Osteoblast (primary cell): ENCODE results near the gene RHBDL1. TPM values are rescaled to one million over a fixed set of nuclear protein-coding genes. Genes with fewer than 3 reads are reported as not detected.

Experiments used
- DNase-seq: peaks from one replicate; pipeline ENCODE4 v3.0.0; 2011; ENCODE audit warnings: low spot score, mixed read lengths; ENCODE audit not compliant: insufficient read length; ENCODE audit errors: missing footprints
- H2AFZ ChIP-seq: 2 replicates; pipeline ENCODE4 v1.6.0; 2011; ENCODE audit warnings: mild to moderate bottlenecking, low read length
- H3K27ac ChIP-seq: 2 replicates; pipeline ENCODE4 v1.5.1; 2011; ENCODE audit warnings: mild to moderate bottlenecking, low read depth, low read length, moderate library complexity
- H3K27me3 ChIP-seq: 2 replicates; pipeline ENCODE4 v1.6.0; 2012; ENCODE audit warnings: mild to moderate bottlenecking, control low read depth, inconsistent platforms, low read length, moderate library complexity; ENCODE audit not compliant: insufficient read depth
- H3K36me3 ChIP-seq: 2 replicates; pipeline ENCODE4 v1.5.1; 2011; ENCODE audit warnings: mild to moderate bottlenecking, low read length, control low read depth, moderate library complexity; ENCODE audit not compliant: insufficient read depth
- H3K4me1 ChIP-seq: 2 replicates; pipeline ENCODE4 v1.5.1; 2011; ENCODE audit warnings: mild to moderate bottlenecking, low read length, control low read depth, moderate library complexity; ENCODE audit not compliant: insufficient read depth
- H3K4me2 ChIP-seq: 2 replicates; pipeline ENCODE4 v1.6.0; 2011; ENCODE audit warnings: mild to moderate bottlenecking, low read length; ENCODE audit not compliant: insufficient read depth
- H3K4me3 ChIP-seq: fragments of 200-600 bp; sonication (generic); 3 replicates; pipeline ENCODE4 v1.5.1; 2012; ENCODE audit warnings: mild to moderate bottlenecking, low read length, inconsistent platforms; ENCODE audit not compliant: insufficient read depth
- H3K79me2 ChIP-seq: 2 replicates; pipeline ENCODE4 v1.6.0; 2012; ENCODE audit warnings: mild to moderate bottlenecking, low read length, control low read depth, inconsistent platforms; ENCODE audit not compliant: insufficient read depth
- H3K9me3 ChIP-seq: 2 replicates; pipeline ENCODE4 v1.5.1; 2011; ENCODE audit warnings: low read depth, low read length, control low read depth
- H4K20me1 ChIP-seq: 2 replicates; pipeline ENCODE4 v1.6.0; 2012; ENCODE audit warnings: mild to moderate bottlenecking, low read length, control low read depth; ENCODE audit not compliant: insufficient read depth
- total RNA-seq: library from RNA; depleted of rRNA; stranded (reverse); fragments of >200 nt; gene quantifications from 2 replicates; pipeline ENCODE4 v1.2.3, GENCODE V29; 2012
- TF ChIP-seq, protein P1 (sequence below): IDR thresholded peaks from 2 replicates; pipeline ENCODE4 v1.5.1; 2011; ENCODE audit warnings: mild to moderate bottlenecking, low read depth, low read length, moderate library complexity; ENCODE audit errors: extremely low read depth

Gene RHBDL1
- total RNA-seq, 1 donor, result 1.1 TPM

DNA sequence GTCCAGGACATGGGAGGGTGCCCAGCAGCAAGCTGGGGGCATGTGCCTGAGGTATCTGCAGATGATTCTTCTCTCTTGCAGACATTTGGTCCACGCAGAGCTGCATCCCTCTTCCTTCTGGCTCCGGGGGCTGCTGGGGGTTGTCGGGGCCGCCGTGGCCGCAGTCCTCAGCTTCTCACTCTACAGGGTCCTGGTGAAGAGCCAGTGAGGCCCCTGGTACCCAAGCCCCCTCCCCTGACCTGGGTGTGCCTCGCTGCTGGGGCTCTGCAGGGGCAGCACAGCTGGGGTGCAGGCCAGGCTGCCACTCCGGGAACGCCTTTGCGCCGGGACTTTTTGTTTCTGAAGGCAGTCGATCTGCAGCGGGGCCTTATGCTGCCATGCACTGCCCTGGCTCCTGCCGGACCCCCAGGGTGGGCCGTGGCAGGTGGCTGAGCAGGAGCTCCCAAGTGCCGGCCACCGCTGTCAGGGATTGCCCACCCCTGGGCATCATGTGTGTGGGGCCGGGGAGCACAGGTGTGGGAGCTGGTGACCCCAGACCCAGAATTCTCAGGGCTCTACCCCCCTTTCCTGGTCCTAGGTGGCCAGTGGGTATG lies 2.0 kb upstream of the RHBDL1 start:
- peaks cover 26% of the 10 kb centered on the region for H3K79me2 ChIP-seq
- TF ChIP-seq, protein P1, sequence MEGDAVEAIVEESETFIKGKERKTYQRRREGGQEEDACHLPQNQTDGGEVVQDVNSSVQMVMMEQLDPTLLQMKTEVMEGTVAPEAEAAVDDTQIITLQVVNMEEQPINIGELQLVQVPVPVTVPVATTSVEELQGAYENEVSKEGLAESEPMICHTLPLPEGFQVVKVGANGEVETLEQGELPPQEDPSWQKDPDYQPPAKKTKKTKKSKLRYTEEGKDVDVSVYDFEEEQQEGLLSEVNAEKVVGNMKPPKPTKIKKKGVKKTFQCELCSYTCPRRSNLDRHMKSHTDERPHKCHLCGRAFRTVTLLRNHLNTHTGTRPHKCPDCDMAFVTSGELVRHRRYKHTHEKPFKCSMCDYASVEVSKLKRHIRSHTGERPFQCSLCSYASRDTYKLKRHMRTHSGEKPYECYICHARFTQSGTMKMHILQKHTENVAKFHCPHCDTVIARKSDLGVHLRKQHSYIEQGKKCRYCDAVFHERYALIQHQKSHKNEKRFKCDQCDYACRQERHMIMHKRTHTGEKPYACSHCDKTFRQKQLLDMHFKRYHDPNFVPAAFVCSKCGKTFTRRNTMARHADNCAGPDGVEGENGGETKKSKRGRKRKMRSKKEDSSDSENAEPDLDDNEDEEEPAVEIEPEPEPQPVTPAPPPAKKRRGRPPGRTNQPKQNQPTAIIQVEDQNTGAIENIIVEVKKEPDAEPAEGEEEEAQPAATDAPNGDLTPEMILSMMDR, result no peak
- no peaks in the 10 kb centered on the region for H3K27me3 ChIP-seq
- no peak for DNase-seq
- no peak overlapping the region for H3K4me2 ChIP-seq
- H3K4me3 ChIP-seq, result no peak overlapping the region
- H3K27ac ChIP-seq, result no peak overlapping the region
- H3K36me3 ChIP-seq, result peaks cover 41% of the 10 kb centered on the region
- H2AFZ ChIP-seq, result no peak overlapping the region
- peaks cover 8% of the 10 kb centered on the region for H3K4me1 ChIP-seq
- H3K9me3 ChIP-seq, result no peaks in the 10 kb centered on the region
- peaks cover 44% of the 10 kb centered on the region for H4K20me1 ChIP-seq

DNA sequence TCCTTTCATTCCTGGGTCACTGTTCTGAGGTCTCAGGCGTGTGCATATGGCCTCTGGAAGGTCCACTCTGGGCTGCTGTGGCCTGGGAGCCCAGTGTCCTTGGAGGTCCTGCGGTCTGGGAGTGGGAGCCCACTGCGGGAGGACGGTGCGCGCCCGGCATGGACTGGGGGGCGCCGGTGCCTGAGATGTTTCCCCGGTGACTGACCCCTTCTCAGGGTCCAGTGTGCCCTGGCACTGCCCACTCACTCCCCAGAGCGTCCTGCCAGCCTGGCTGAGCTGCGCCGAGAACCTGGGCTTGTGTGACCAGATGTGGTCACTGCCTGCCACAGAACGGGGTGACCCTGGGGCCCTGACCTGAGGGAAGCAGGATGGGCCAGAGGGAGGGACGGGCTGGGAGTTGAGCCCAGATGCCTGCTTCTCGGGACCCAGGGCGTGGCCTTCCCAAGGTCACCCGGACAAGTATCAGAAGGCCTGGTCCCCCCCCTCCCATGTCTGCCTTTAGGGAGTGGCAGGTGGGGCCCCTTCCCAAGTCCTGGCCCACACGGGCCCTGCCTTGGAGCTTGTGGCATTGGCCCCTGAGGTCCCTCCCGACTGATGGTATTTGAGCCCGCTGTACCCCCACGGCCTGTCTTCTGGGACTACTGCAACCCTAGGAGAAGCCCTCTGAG lies 1.1 kb upstream of the RHBDL1 start:
- H3K27ac ChIP-seq, result no peak overlapping the region
- no peak overlapping the region for H2AFZ ChIP-seq
- peaks cover under 1% of the 10 kb centered on the region for H3K4me1 ChIP-seq
- peaks cover 17% of the 10 kb centered on the region for H3K79me2 ChIP-seq
- H3K4me2 ChIP-seq, result no peak overlapping the region
- no peak for DNase-seq
- no peaks in the 10 kb centered on the region for H3K9me3 ChIP-seq
- peaks cover 40% of the 10 kb centered on the region for H4K20me1 ChIP-seq
- peaks cover 40% of the 10 kb centered on the region for H3K36me3 ChIP-seq
- TF ChIP-seq, protein P1, result no peak
- no peaks in the 10 kb centered on the region for H3K27me3 ChIP-seq
- H3K4me3 ChIP-seq, result no peak overlapping the region

DNA sequence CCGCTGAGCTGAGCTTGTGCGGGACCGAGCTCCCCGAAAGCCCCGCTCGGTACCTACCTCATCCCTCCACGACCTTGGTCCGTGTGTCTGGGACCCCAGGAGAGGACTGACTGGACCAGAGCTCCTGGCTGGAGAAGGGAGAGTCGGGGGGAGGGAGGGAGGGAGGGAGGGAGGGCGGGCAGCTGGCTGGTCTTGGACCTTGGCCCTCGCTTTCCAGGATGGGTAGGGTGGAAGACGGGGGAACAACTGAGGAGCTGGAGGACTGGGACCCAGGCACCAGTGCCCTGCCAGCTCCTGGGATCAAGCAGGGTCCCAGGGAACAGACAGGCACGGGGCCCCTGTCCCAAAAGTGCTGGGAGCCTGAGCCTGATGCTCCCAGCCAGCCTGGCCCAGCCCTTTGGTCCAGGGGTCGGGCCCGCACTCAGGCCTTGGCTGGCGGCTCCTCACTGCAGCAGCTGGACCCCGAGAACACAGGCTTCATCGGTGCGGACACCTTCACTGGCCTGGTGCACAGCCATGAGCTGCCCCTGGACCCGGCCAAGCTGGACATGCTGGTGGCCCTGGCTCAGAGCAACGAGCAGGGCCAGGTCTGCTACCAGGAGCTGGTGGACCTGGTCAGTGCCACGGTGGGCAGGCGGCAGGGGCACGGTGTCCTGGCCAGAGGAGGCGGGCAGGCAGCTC lies 553 bp downstream of the RHBDL1 start:
- H3K4me2 ChIP-seq, result peak overlapping the region; percentile 64
- peak; percentile 92 for DNase-seq

More for the DNA sequence above, 553 bp downstream of the RHBDL1 start:
- Histone ChIP-seq H3K27me3 (no peaks in the 10 kb centered on the region), H3K36me3 (peaks cover 26% of the 10 kb centered on the region), H3K9me3 (no peaks in the 10 kb centered on the region), H4K20me1 (peaks cover 33% of the 10 kb centered on the region), H3K4me1 (peaks cover 5% of the 10 kb centered on the region), H3K79me2 (peaks cover 5% of the 10 kb centered on the region), H3K27ac (no peak overlapping the region), H3K4me3 (peak overlapping the region; percentile 66), H2AFZ (no peak overlapping the region)
- TF ChIP-seq, protein P1, result no peak
